GM12891 (cell line): ENCODE data around the gene SEMA3G.

ENCODE experiments used
- POLR2A ChIP-seq: IDR thresholded peaks from 2 replicates; pipeline ENCODE4 v1.6.1; 2011; ENCODE audit warnings: low read depth, low read length, control low read depth
- TAF1 ChIP-seq: IDR thresholded peaks from 2 replicates; pipeline ENCODE4 v1.6.1; 2011; ENCODE audit warnings: low read depth, low read length, control low read depth

- TF ChIP-seq POLR2A: no peak
- TF ChIP-seq TAF1: no peak
These were observed 47.2 kb upstream of the SEMA3G start for GRCh38 chr3:52492059-52492458.
